ENCODE results near the gene CDCA3.

Gene CDCA3

GRCh38 chr12:6826125-6826733, 24.9 kb downstream of the CDCA3 start:
- no peak overlapping the region for H3K4me3 ChIP-seq (ENCODE audit: low read depth, low read length)
- TF ChIP-seq, protein P1, sequence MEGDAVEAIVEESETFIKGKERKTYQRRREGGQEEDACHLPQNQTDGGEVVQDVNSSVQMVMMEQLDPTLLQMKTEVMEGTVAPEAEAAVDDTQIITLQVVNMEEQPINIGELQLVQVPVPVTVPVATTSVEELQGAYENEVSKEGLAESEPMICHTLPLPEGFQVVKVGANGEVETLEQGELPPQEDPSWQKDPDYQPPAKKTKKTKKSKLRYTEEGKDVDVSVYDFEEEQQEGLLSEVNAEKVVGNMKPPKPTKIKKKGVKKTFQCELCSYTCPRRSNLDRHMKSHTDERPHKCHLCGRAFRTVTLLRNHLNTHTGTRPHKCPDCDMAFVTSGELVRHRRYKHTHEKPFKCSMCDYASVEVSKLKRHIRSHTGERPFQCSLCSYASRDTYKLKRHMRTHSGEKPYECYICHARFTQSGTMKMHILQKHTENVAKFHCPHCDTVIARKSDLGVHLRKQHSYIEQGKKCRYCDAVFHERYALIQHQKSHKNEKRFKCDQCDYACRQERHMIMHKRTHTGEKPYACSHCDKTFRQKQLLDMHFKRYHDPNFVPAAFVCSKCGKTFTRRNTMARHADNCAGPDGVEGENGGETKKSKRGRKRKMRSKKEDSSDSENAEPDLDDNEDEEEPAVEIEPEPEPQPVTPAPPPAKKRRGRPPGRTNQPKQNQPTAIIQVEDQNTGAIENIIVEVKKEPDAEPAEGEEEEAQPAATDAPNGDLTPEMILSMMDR (IDR thresholded peaks at IDR 0.05; ENCODE audit: insufficient read depth, low read depth, low read length, missing control alignments), result no peak
- DNase-seq (ENCODE audit: low read depth), result no peak

DNA sequence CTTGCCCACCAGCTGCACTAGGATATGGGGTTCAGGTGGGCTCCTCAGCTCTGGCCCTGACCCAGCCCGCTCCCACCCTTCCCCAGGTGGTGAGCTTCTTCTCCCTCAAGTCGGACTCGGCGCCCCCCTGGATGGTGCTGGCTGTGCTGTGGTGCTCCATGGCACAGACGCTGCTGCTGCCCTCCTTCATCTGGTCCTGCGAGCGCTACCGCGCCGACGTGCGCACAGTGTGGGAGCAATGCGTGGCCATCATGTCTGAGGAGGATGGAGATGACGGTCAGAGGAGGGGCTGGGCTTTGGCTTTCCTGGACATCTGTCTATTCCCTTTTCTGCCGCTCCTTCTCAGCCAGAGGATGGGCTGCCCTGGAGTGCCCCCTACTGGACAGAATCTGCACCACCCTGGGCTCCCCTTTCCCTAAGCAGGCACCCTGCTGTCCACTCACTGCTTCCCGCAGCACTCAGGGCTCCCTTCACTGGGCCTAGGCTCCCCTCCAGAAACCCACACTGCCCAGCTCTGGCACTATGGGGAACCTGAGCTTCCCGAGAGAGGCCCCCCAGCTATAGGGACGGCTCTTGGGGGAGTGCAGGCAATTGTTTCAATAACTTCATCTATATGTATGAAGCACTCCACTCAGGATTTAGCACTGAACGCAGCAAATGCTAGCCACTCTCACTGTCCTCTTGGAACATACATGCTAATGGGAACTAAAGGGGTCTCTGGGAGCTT, 25.5 kb downstream of the CDCA3 start:
- no peak overlapping the region for H3K4me3 ChIP-seq (ENCODE audit: low read depth, low read length)
- TF ChIP-seq, protein P1 (IDR thresholded peaks at IDR 0.05; ENCODE audit: insufficient read depth, low read depth, low read length, missing control alignments), result peak; percentile 96
- peak; percentile 72 for DNase-seq (ENCODE audit: low read depth)

DNA sequence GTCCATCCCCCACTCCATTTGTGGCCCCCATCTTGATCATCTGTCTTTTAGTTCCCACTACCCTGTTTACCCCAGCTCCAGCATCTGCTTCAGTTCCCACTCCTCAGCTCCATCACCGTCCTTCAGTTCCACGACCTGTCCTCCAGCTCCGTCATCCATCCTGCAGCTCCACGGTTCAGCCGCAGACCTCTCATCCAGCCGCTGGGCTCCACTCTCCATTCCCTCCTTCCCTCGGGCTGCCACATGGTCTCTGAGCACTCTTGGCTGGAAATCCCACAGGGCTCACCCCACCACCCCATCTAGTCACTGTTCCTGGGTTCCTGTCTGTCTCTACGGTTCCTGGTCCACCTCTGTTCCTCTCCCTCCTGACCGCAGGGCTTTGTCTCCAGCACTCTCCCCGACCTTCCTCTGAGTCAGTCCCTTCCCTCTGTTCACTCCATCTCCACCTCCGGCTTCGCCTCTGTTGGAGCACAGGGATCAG, 26.1 kb downstream of the CDCA3 start:
- TF ChIP-seq, protein P1 (IDR thresholded peaks at IDR 0.05; ENCODE audit: insufficient read depth, low read depth, low read length, missing control alignments), result no peak
- no peak for DNase-seq (ENCODE audit: low read depth)
- no peak overlapping the region for H3K4me3 ChIP-seq (ENCODE audit: low read depth, low read length)

DNA sequence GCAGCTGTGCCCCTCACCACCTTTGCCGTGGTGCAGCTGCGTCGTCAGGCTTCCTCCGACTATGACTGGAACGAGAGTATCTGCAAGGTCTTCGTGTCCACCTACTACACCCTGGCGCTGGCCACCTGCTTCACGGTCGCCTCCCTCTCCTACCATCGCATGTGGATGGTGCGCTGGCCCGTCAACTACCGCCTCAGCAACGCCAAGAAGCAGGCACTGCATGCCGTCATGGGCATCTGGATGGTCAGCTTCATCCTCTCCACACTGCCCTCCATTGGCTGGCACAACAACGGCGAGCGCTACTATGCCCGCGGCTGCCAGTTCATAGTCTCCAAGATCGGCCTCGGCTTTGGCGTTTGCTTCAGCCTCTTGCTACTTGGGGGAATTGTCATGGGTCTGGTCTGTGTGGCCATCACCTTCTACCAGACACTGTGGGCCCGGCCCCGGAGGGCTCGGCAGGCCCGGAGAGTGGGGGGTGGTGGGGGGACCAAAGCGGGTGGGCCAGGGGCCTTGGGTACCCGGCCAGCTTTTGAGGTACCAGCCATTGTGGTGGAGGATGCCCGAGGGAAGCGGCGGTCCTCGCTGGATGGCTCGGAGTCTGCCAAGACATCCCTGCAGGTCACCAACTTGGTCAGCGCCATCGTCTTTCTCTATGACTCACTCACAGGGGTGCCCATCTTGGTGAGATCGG, 26.9 kb downstream of the CDCA3 start:
- DNase-seq (ENCODE audit: low read depth), result no peak

DNA sequence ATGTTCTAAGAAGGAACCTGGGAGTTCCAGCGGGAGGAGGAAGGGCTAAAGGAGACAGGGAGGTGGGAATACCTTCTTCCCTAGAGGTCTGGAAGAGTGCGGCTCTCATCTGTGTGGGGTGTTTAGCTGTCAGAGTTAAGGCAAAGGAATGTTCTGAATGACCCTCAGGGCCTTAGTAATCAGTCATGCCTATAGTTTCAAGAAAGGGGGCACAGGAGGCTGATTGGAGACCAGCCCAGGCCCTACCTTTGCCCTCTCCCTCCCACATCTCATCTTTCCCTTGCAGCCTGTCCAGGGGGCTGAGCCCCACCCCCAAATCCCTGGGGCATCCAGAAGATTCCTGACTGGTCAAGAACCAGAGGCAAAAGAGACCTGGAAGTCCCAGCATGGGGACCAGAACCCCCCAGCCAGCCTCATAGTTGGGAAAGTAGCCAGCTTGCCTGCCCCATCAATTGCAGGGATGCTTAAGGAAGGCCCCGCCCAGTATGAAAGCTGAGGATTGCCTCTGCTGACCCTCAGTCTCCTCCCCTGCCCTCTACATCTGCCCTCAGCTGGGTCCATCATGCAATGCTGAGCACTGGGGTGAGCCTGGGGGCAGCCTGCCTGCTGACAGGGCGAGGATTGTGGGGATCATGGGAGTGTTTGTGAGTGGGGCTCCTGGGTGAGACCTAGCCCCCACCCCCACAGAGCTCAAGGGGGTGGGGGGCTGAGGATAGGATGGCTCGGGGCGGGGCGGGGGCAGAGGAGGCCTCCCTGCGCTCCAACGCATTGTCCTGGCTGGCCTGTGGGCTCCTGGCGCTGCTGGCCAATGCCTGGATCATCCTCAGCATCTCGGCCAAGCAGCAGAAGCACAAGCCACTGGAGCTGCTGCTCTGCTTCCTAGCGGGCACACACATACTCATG, 27.7 kb downstream of the CDCA3 start:
- no peak for DNase-seq (ENCODE audit: low read depth)
- H3K4me3 ChIP-seq (ENCODE audit: low read depth, low read length), result no peak overlapping the region

More for the DNA sequence above, 26.9 kb downstream of the CDCA3 start:
- TF ChIP-seq, protein P1 (IDR thresholded peaks at IDR 0.05; ENCODE audit: insufficient read depth, low read depth, low read length, missing control alignments), result no peak
- no peak overlapping the region for H3K4me3 ChIP-seq (ENCODE audit: low read depth, low read length)

More for the DNA sequence above, 27.7 kb downstream of the CDCA3 start:
- TF ChIP-seq, protein P1 (IDR thresholded peaks at IDR 0.05; ENCODE audit: insufficient read depth, low read depth, low read length, missing control alignments), result no peak

Data from GM12865 (cell line).